GM12873 (cell line): ENCODE measurements around the gene DDX31.

Experiments
- CTCF ChIP-seq: IDR thresholded peaks from 2 replicates; pipeline ENCODE4 v1.5.1; 2012; ENCODE audit warnings: low read depth, mild to moderate bottlenecking, moderate library complexity, low read length, control low read depth; ENCODE audit not compliant: insufficient read depth; ENCODE audit errors: missing control alignments

The DDX31 gene

GRCh38 chr9:132645711-132646110 is 24.1 kb downstream of the DDX31 start:
- no peak for TF ChIP-seq CTCF

- no peak for TF ChIP-seq CTCF
Measured at GRCh38 chr9:132645306-132645705, 24.5 kb downstream of the DDX31 start.

GRCh38 chr9:132644251-132644650 is 25.5 kb downstream of the DDX31 start:
- TF ChIP-seq CTCF = peak; percentile 53

- no peak for TF ChIP-seq CTCF
Measured at GRCh38 chr9:132641216-132641615, 28.6 kb downstream of the DDX31 start.

GRCh38 chr9:132639322-132639721 is 30.5 kb downstream of the DDX31 start:
- TF ChIP-seq CTCF = no peak

- TF ChIP-seq CTCF = no peak
Measured at GRCh38 chr9:132638240-132638639, 31.5 kb downstream of the DDX31 start.

- no peak for TF ChIP-seq CTCF
Measured at GRCh38 chr9:132637801-132638200, 32.0 kb downstream of the DDX31 start.
